K562 (cell line): ENCODE data around the gene RUVBL1. TPM values are rescaled to one million over a fixed set of nuclear protein-coding genes. Genes with fewer than 3 reads are reported as not detected.

Source experiments
- CBX8 ChIP-seq: fragments of 200-600 bp; sonication (generic); IDR thresholded peaks from 2 replicates; pipeline ENCODE4 v1.6.1; 2012; ENCODE audit warnings: borderline replicate concordance, mixed run types, low read depth, mild to moderate bottlenecking, moderate library complexity, mixed read lengths, low read length, control low read depth, inconsistent platforms; ENCODE audit not compliant: poor library complexity, severe bottlenecking; ENCODE audit errors: extremely low read depth
- CREB5 ChIP-seq: fragments of 250-450 bp; sonication (Bioruptor Pico); IDR thresholded peaks from 2 replicates; pipeline ENCODE4 v1.5.0; 2020; ENCODE audit warnings: mild to moderate bottlenecking
- CTBP1 ChIP-seq: fragments of 450-650 bp; IDR thresholded peaks from 2 replicates; pipeline ENCODE4 v1.6.1; 2016; ENCODE audit warnings: borderline replicate concordance
- CTCF ChIP-seq, 3 experiments: IDR thresholded peaks in 2 of 3; conservative IDR thresholded peaks in 1 of 3; 2 replicates each; pipeline ENCODE4 v1.5.1; 2011 to 2012; ENCODE audit warnings: low read length in 3 of 3, mild to moderate bottlenecking in 3 of 3, control low read depth in 2 of 3, improper control_type of control experiment in 1 of 3, inconsistent platforms in 1 of 3, low read depth in 1 of 3, mixed read lengths in 1 of 3, moderate library complexity in 1 of 3; ENCODE audit not compliant: insufficient read depth in 2 of 3
- FOXA1 ChIP-seq: fragments of 450-650 bp; IDR thresholded peaks from 2 replicates; pipeline ENCODE4 v1.6.1; 2016; ENCODE audit warnings: mild to moderate bottlenecking, borderline replicate concordance
- FOXJ2 ChIP-seq: fragments of 200-800 bp; sonication (Bioruptor generic); IDR thresholded peaks from 2 replicates; pipeline ENCODE4 v1.6.1; 2016; ENCODE audit warnings: missing genetic modification characterization, missing compliant biosample characterization
- KLF10 ChIP-seq: fragments of 250-450 bp; sonication (Bioruptor Pico); IDR thresholded peaks from 2 replicates; pipeline ENCODE4 v1.6.1; 2021; ENCODE audit warnings: matching md5 sums
- NCOA6 ChIP-seq: fragments of 450-650 bp; IDR thresholded peaks from 2 replicates; pipeline ENCODE4 v1.6.1; 2017; ENCODE audit warnings: mild to moderate bottlenecking
- PHF20 ChIP-seq: fragments of 450-650 bp; IDR thresholded peaks from 2 replicates; pipeline ENCODE4 v1.6.1; 2018; ENCODE audit not compliant: partially characterized antibody
- PRPF4 ChIP-seq: fragments of 200-400 bp; formaldehyde crosslinking; IDR thresholded peaks from one replicate; pipeline ENCODE4 v1.6.1; 2017; ENCODE audit warnings: low read length, low read depth, mild to moderate bottlenecking; ENCODE audit not compliant: insufficient read depth, poor library complexity, severe bottlenecking
- SMC3 ChIP-seq: conservative IDR thresholded peaks from 2 replicates; pipeline ENCODE4 v1.6.1; 2011; ENCODE audit warnings: low read depth, low read length, improper control_type of control experiment; ENCODE audit not compliant: insufficient read depth
- STAG1 ChIP-seq: sonication (generic); formaldehyde crosslinking; IDR thresholded peaks from 2 replicates; pipeline ENCODE4 v1.5.0; 2020; ENCODE audit warnings: missing genetic modification reagents, borderline replicate concordance
- TAF1 ChIP-seq: IDR thresholded peaks from 2 replicates; pipeline ENCODE4 v1.6.1; 2011; ENCODE audit warnings: mild to moderate bottlenecking, low read length, moderate library complexity; ENCODE audit not compliant: insufficient read depth, control insufficient read depth, severe bottlenecking; ENCODE audit errors: extremely low read depth
- THAP12 ChIP-seq: fragments of 250-450 bp; sonication (Bioruptor Pico); IDR thresholded peaks from 2 replicates; pipeline ENCODE4 v1.9.0; 2021; ENCODE audit warnings: mild to moderate bottlenecking, inconsistent platforms
- ZBTB33 ChIP-seq: sonication (generic); formaldehyde crosslinking; IDR thresholded peaks from 2 replicates; pipeline ENCODE4 v1.8.1; 2023; ENCODE audit warnings: mild to moderate bottlenecking, missing genetic modification reagents
- ZC3H11A ChIP-seq: IDR thresholded peaks from 2 replicates; pipeline ENCODE4 v1.6.1; 2012; ENCODE audit warnings: low read depth, low read length, improper control_type of control experiment
- ZC3H8 ChIP-seq: fragments of 450-650 bp; IDR thresholded peaks from 2 replicates; pipeline ENCODE4 v1.6.1; 2017
- ZFX ChIP-seq: sonication (generic); formaldehyde crosslinking; IDR thresholded peaks from 2 replicates; pipeline ENCODE4 v1.8.0; 2022; ENCODE audit warnings: mild to moderate bottlenecking, missing genetic modification reagents, moderate library complexity
- ZKSCAN1 ChIP-seq: fragments of 150-350 bp; IDR thresholded peaks from 2 replicates; pipeline ENCODE4 v1.6.1; 2016; ENCODE audit warnings: low read depth, low read length
- ZNF140 ChIP-seq: fragments of 250-450 bp; sonication (Bioruptor Pico); IDR thresholded peaks from 2 replicates; pipeline ENCODE4 v1.8.0; 2021; ENCODE audit warnings: moderate library complexity, mild to moderate bottlenecking, inconsistent platforms
- polyA plus RNA-seq, 8 experiments: library from polyadenylated mRNA; depleted of rRNA in 4 of 8; stranded (reverse) in 5 of 8; unstranded in 3 of 8; fragments of >200 nt; fragmentation: Nextera tagmentation in 2 of 8; fragmentation: Illumina TruSeq in 1 of 8; extraction: Ambion mirVana in 2 of 8; extraction: Trizol in 1 of 8; gene quantifications; 2 replicates each; pipeline versions ENCODE4 v1.2.1 to v1.2.3, GENCODE V29; 2011 to 2014; ENCODE audit warnings: inconsistent platforms in 1 of 8, missing spikeins in 1 of 8
- total RNA-seq, 7 experiments: library from RNA; depleted of rRNA in 6 of 7; stranded (reverse); fragments of >200 nt in 6 of 7; fragmentation: Illumina TruSeq in 2 of 7; extraction: Trizol in 2 of 7; gene quantifications; 2 replicates each; pipeline versions ENCODE4 v1.2.1 to v1.2.3, GENCODE V29; 2011 to 2021; ENCODE audit warnings: low replicate concordance in 1 of 7

The RUVBL1 gene
- total and polyA plus RNA-seq, 9 of the 15 experiments (the other 6 are each of a cell fraction or from before 2014, with no cell fraction given): 20.7 to 147 (median 113) TPM

GRCh38 chr3:128095222-128095703 lies 28.3 kb downstream of the RUVBL1 start (continued):
- no peak for TF ChIP-seq ZBTB33 (CRISPR knock-in tag)
- no peak for TF ChIP-seq KLF10 (CRISPR knock-in tag)
- no peak for TF ChIP-seq ZNF140 (CRISPR knock-in tag)
- TF ChIP-seq THAP12: no peak
- no peak for TF ChIP-seq PHF20
- no peak for TF ChIP-seq ZC3H11A
- peak; percentile 39; the same call in 1 of the 2 replicates for TF ChIP-seq SMC3
- TF ChIP-seq FOXJ2 (tag): no peak
- TF ChIP-seq ZKSCAN1: no peak
- no peak for TF ChIP-seq CTBP1
- TF ChIP-seq STAG1 (CRISPR knock-in tag): peak; percentile 77; the same call in 1 of the 2 replicates
- TF ChIP-seq ZFX (CRISPR knock-in tag): 0 out of 2 replicates have a peak, but pooled peaks have one; percentile 16
- peak; percentile 57 to 77 (median 73) for TF ChIP-seq CTCF (IDR thresholded peaks at IDR 0.05 in 2 of 3, conservative IDR thresholded peaks at IDR 0.05 in 1 of 3; ENCODE audit: insufficient read depth in 2 of 3, low read depth in 1 of 3, low read length in 3 of 3)
- no peak for TF ChIP-seq CREB5
- no peak for TF ChIP-seq PRPF4
- TF ChIP-seq TAF1: no peak
- no peak for TF ChIP-seq NCOA6
- TF ChIP-seq ZC3H8: no peak
- no peak for TF ChIP-seq FOXA1
- no peak for TF ChIP-seq CBX8
